Activated CD4-positive, alpha-beta T cell treated with anti-CD3 and anti-CD28 coated beads, Interleukin-10, Interleukin-2, amounts not matched to agents 100 ng/mL and 50 ng/mL, durations not matched to agents 16 hours and 8 hours (primary cell): ENCODE results near the gene TNFSF12.

Source experiments
- DNase-seq: peaks from one replicate; pipeline ENCODE4 v3.0.0-alpha.2; 2020

Gene TNFSF12

GRCh38 chr17:7548585-7549400 lies at the start of gene TNFSF12:
Gene TNFSF12, plus strand, starts transcription at chr17:7549058. Its CDS starts 96 bp downstream, at chr17:7549154.
- peak; percentile 71 for DNase-seq

GRCh38 chr17:7499161-7499560 lies 49.7 kb upstream of the TNFSF12 start:
- no peak for DNase-seq

- DNase-seq = no peak
Observed at GRCh38 chr17:7501729-7502128, 47.1 kb upstream of the TNFSF12 start.

GRCh38 chr17:7502171-7502847 lies 46.5 kb upstream of the TNFSF12 start:
- no peak for DNase-seq

- DNase-seq = no peak
Observed at GRCh38 chr17:7502987-7503386, 45.9 kb upstream of the TNFSF12 start.

GRCh38 chr17:7503521-7503920 lies 45.3 kb upstream of the TNFSF12 start:
- no peak for DNase-seq

GRCh38 chr17:7508145-7508544 lies 40.7 kb upstream of the TNFSF12 start:
- DNase-seq = no peak

GRCh38 chr17:7508846-7509245 lies 40.0 kb upstream of the TNFSF12 start:
- DNase-seq = no peak

- DNase-seq = no peak
Observed at GRCh38 chr17:7509937-7510336, 38.9 kb upstream of the TNFSF12 start.

GRCh38 chr17:7511108-7511507 lies 37.8 kb upstream of the TNFSF12 start:
- DNase-seq = no peak

GRCh38 chr17:7512105-7512504 lies 36.8 kb upstream of the TNFSF12 start:
- no peak for DNase-seq

- DNase-seq = no peak
Observed at GRCh38 chr17:7512824-7513540, 35.9 kb upstream of the TNFSF12 start.

- DNase-seq = no peak
Observed at GRCh38 chr17:7513850-7514419, 34.9 kb upstream of the TNFSF12 start.

GRCh38 chr17:7515911-7516610 lies 32.8 kb upstream of the TNFSF12 start:
- no peak for DNase-seq

GRCh38 chr17:7523033-7523432 lies 25.8 kb upstream of the TNFSF12 start:
- peak; percentile 50 for DNase-seq

GRCh38 chr17:7528842-7529241 lies 20.0 kb upstream of the TNFSF12 start:
- DNase-seq = no peak

GRCh38 chr17:7530023-7530900 lies 18.6 kb upstream of the TNFSF12 start:
- no peak for DNase-seq

GRCh38 chr17:7538050-7538449 lies 10.8 kb upstream of the TNFSF12 start:
- DNase-seq = no peak

GRCh38 chr17:7538891-7539545 lies 9.8 kb upstream of the TNFSF12 start:
- DNase-seq = no peak

- no peak for DNase-seq
Observed at GRCh38 chr17:7541074-7541621, 7.7 kb upstream of the TNFSF12 start.

GRCh38 chr17:7544911-7545310 lies 3.9 kb upstream of the TNFSF12 start:
- DNase-seq = no peak
